Neural progenitor cell (in vitro differentiated cells): ENCODE measurements around the gene SCD.

Experiments used
- CTCF ChIP-seq: fragments of 200-600 bp; sonication (generic); IDR thresholded peaks from 2 replicates; pipeline ENCODE4 v1.5.1; 2017; ENCODE audit warnings: antibody characterized with exemption, mild to moderate bottlenecking
- EZH2 ChIP-seq: fragments of 200-600 bp; sonication (generic); IDR thresholded peaks from 2 replicates; pipeline ENCODE4 v1.6.1; 2017; ENCODE audit warnings: antibody characterized with exemption, mild to moderate bottlenecking, moderate library complexity
- EZH2phosphoT487 ChIP-seq: fragments of 200-600 bp; sonication (generic); IDR thresholded peaks from 2 replicates; pipeline ENCODE4 v1.6.1; 2017; ENCODE audit warnings: antibody characterized with exemption

GRCh38 chr10:100357059-100357858, 10.2 kb downstream of the SCD start:
- no peak for TF ChIP-seq CTCF
- no peak for TF ChIP-seq EZH2
- no peak for TF ChIP-seq EZH2phosphoT487
